ENCODE results near the gene NXF2. TPM values are rescaled to one million over a fixed set of nuclear protein-coding genes. Genes with fewer than 3 reads are reported as not detected.
"Not testable (repeated sequence)": the region's sequence is repeated elsewhere in the genome, so short reads cannot be mapped to it uniquely, and the experiment has no call there.

NXF2 gene, protein sequence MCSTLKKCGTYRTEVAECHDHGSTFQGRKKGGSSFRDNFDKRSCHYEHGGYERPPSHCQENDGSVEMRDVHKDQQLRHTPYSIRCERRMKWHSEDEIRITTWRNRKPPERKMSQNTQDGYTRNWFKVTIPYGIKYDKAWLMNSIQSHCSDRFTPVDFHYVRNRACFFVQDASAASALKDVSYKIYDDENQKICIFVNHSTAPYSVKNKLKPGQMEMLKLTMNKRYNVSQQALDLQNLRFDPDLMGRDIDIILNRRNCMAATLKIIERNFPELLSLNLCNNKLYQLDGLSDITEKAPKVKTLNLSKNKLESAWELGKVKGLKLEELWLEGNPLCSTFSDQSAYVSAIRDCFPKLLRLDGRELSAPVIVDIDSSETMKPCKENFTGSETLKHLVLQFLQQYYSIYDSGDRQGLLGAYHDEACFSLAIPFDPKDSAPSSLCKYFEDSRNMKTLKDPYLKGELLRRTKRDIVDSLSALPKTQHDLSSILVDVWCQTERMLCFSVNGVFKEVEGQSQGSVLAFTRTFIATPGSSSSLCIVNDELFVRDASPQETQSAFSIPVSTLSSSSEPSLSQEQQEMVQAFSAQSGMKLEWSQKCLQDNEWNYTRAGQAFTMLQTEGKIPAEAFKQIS
- total RNA-seq (not detected), polyA plus RNA-seq (not detected)
- long read RNA-seq, donor 1, result 0 reads
- long read RNA-seq, donor 2, result 0 reads
- long read RNA-seq, donor 3, result 0 reads

DNA sequence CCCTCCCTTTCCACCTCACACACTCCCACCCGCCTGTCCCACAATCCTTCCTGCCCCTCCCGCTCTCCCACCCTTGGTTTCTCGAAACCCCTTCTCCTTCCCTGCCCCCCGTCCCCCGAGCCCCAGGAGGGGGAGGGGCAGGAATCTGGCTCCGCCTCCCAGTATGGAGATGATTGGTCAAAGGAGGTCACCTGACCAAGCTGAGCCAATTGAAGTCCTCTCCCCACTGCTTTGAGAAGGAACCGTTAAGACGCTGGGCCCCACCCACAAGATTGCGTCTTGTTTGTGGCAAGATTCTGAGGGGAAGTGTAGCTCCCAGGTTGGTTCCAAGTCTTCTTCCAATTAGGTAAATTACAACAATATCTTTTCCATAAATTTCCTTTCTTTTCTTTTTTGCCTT lies at the start of gene NXF2:
Gene NXF2 (plus strand): TSS at position 275 of the 400 bp plus-strand sequence. CDS start 59,912 bp downstream, outside the sequence.
- H3K36me3 ChIP-seq; ATAC-seq; H3K27ac ChIP-seq; intact Hi-C loops (cut with DNase I); H3K4me1 ChIP-seq; DNase-seq; H3K27me3 ChIP-seq; H3K9me3 ChIP-seq; H3K4me3 ChIP-seq: not testable (repeated sequence)
- no CpG with 5 or more reads among the region's 9 CpGs for WGBS, 4 donors

DNA sequence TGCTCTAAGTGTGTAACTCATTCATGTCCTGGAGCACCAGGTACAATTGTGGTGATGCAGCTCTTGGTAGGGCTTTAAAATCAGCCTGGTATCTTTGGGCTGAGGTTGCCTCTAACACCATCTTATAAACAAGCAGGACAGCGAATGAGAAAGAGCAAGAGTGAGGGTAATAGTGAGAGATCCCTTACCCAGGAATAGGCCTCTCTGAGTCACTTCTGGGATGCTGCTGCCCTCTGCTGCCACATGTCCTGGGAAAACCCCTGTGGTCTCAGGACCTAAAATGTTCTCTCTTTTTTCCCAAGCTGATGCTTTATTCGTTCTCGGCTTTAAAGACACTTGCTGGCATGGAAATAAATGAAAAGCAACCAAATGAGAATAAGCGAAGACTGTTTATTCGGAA lies 39.0 kb upstream of the NXF2 start:
- H3K4me1 ChIP-seq; intact Hi-C loops (cut with DNase I); H3K27me3 ChIP-seq; H3K27ac ChIP-seq; H3K9me3 ChIP-seq; H3K4me3 ChIP-seq; H3K36me3 ChIP-seq; DNase-seq: not testable (repeated sequence)
- no CpG with 5 or more reads among the region's 5 CpGs for WGBS, 4 donors
- peak in 3 of 4 donors; percentile 57 to 61 (median 60) for ATAC-seq

DNA sequence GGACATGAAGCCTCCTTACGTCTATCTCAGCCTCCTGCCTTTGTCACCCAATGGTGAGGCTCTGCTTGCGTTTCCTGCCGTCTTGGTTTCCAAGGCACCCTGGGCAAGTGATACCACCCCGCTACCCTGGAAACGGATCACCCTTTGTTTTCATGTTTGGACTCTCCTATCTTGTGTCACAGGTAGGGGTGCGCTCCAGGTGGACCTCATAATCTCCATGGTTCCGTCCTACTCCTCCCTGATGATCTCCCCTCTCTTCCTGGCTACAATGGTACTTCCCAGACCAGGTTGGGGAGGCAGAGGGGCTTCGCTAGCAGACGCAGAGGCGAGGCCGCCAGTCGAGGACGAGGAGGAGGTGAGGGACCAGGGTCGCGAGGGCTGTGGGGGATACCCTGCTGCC lies 32.0 kb upstream of the NXF2 start, which contains the start of gene TCP11X1:
Gene TCP11X1 (plus strand): TSS at position 316 of the 400 bp plus-strand sequence.
- H3K36me3 ChIP-seq; H3K4me1 ChIP-seq; H3K27me3 ChIP-seq; H3K4me3 ChIP-seq; H3K9me3 ChIP-seq; DNase-seq; H3K27ac ChIP-seq; ATAC-seq; intact Hi-C loops (cut with DNase I): not testable (repeated sequence)
- WGBS, 4 donors, result no CpG with 5 or more reads among the region's 15 CpGs

DNA sequence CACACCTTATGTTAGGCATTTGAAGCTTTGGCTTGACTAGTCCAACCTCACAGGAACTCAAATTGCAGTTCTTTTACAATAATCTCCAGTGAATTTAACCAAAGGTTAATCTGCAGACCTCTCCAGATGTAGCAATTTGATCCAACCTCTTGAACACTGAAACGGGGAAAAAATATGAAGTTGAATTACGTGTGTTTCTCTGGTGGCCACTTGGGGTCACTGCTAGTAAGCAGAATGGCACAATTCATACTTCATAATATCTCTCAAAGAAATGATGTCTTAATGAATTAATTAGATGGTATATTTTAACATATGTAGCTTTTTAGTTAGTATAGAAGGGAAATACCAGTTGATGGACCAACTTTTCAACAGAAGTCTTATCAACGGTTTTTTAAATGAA lies 30.5 kb upstream of the NXF2 start:
- H3K27ac ChIP-seq; H3K27me3 ChIP-seq; intact Hi-C loops (cut with DNase I); H3K4me1 ChIP-seq; H3K4me3 ChIP-seq; ATAC-seq; H3K36me3 ChIP-seq; DNase-seq; H3K9me3 ChIP-seq: not testable (repeated sequence)
- no CpG with 5 or more reads among the region's 3 CpGs for WGBS, 4 donors

DNA sequence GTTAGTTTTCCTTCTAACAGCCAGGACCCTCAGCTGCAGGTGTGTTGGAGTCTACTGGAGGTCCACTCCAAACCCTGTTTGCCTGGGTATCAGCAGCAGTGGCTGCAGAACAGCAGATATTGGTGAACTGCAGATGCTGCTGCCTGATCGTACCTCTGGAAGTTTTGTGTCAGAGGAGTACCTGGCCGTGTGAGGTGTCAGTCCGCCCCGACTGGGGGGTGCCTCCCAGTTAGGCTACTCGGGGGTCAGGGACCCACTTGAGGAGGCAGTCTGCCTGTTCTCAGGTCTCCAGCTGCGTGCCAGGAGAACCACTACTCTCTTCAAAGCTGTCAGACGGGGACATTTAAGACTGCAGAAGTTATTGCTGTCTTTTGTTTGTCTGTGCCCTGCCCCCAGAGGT lies 11.3 kb upstream of the NXF2 start:
- H3K4me3 ChIP-seq; H3K27ac ChIP-seq; ATAC-seq; intact Hi-C loops (cut with DNase I); H3K36me3 ChIP-seq; H3K27me3 ChIP-seq; H3K4me1 ChIP-seq; H3K9me3 ChIP-seq: not testable (repeated sequence)
- peak in 1 of 5 donors; percentile 10 for DNase-seq
- WGBS, 4 donors, result 78 to 82% methylated on average over 5 of the region's 7 CpGs; no CpG with 5 or more reads in 2 of the 4 donors

DNA sequence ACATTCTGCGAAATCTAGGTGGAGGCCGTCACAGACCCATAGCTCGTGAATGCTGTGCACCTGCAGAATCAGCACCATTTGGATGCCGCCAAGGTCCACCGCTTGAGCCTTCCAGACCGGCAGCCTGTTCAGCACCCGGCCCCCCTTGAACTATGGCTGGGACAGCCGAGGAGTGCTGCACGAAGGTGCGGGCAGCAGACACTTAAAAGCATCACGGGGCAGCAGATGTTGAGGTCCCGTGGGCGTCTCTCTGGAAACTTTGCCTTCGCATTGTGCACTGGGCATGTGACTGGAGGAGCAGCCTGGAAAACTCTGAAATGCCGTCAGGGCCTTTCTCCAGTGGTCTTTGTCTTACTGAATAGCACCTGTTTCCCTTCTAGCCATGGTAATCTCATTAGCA lies 6.7 kb upstream of the NXF2 start:
- 71 to 86% (median 81%) methylated on average over 8 to 10 of the region's 15 CpGs for WGBS, 4 donors
- intact Hi-C loops (cut with DNase I); H3K36me3 ChIP-seq; H3K4me1 ChIP-seq; H3K9me3 ChIP-seq; H3K27ac ChIP-seq; H3K27me3 ChIP-seq; ATAC-seq; H3K4me3 ChIP-seq: not testable (repeated sequence)
- peak in 1 of 5 donors; percentile 20 for DNase-seq

DNA sequence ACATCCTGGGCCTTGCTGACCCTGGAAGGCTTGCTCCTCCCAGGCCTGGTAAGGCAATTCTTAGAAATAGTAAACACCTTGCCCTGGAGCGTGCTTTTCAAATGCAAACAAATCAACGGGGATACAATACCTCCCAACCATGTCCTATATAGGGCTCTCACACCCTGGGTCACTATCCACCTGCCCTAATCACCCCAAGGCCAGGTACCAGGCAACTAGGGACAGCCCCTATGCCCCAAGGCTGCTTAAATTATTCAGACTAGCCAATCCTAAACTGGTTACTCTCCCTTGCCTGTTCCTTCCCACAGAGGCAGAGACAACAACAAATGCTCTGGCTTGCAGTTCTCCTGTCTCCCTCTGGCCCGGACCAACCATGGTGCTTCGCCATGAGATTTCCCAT lies 25.3 kb downstream of the NXF2 start:
- ATAC-seq; H3K27ac ChIP-seq; DNase-seq; H3K27me3 ChIP-seq; H3K4me3 ChIP-seq; H3K4me1 ChIP-seq; H3K9me3 ChIP-seq; intact Hi-C loops (cut with DNase I); H3K36me3 ChIP-seq: not testable (repeated sequence)
- WGBS, 4 donors, result no CpG with 5 or more reads among the region's 4 CpGs

Data from heart left ventricle (tissue), 16 donors.